ENCODE data around the gene VTI1B. TPM values are rescaled to one million over a fixed set of nuclear protein-coding genes. Genes with fewer than 3 reads are reported as not detected.
A peak's percentile ranks its signal among the peaks of the same experiment; 100 is the strongest.

VTI1B gene
- total and polyA plus RNA-seq, 5 donors from 2014 or later: 46.0 to 90.0 (median 74.8) TPM

DNA sequence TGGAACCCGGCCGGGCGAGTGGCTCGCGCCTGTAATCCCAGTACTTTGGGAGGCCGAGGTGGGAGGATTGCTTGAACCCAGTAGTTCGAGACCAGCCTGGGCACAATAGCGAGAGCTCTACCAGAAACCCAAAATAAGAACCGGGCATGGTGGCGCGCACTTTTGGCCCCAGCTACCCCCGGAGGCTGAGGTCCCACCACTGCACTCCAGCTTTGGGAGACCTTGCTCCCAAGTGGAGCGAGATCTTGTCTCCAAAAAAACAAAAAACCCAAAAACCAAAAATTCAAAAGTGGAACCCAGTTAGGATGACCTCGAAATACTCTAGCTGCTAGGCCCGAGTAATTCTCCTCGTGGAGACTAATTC is 769 bp upstream of the VTI1B start:
- DNase-seq (no peak), ATAC-seq (ENCODE audit: low read depth in 2 of 2) (no peak)
- Mint-ChIP-seq H3K27ac (peak overlapping the region; percentile 87 to 95 (median 93)), H3K9me3 (peaks cover 0 to 2% (median 0%) of the 10 kb centered on the region in 7 donors), H3K36me3 (peaks cover under 1% of the 10 kb centered on the region), H3K27me3 (no peaks in the 10 kb centered on the region), H3K4me1 (peaks cover 23 to 55% (median 42%) of the 10 kb centered on the region in 4 donors), H3K4me3 (peak overlapping the region; percentile 89 to 99 (median 93))
- Histone ChIP-seq H3K27me3 (ENCODE audit: control insufficient read depth, insufficient read depth, low read length) (no peaks in the 10 kb centered on the region), H3K9me3 (ENCODE audit: control insufficient read depth in 2 of 2, low read length in 2 of 2) (no peaks in the 10 kb centered on the region), H3K4me1 (ENCODE audit: control insufficient read depth, insufficient read depth, low read length, poor library complexity, severe bottlenecking) (peaks cover 35% of the 10 kb centered on the region), H3K36me3 (ENCODE audit: control insufficient read depth, insufficient read depth, low read length) (peaks cover 17% of the 10 kb centered on the region), H3K4me3 (ENCODE audit: low read depth, low read length) (peak overlapping the region; percentile 91), H3K27ac (ENCODE audit: insufficient read depth, low read length, poor library complexity, severe bottlenecking) (peak overlapping the region; percentile 90)

DNA sequence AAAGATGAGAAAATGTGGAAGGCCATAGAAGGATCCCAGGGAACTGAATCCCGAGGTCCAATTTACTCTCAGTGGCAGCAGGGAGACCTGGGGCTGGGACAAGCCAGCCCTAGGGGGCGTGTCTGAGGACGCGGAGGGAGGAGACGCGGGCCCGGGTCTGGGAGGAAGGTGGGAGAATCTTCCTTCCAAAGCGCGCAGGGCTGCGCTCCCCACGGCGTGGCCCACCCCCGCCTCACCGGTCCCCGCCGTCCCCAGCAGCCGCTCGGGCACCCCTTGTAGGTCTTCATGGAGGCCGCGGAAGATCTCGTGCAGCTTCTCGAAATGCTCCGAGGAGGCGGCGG is 323 bp downstream of the VTI1B start:
- peaks cover 31% of the 10 kb centered on the region for H3K4me1 ChIP-seq (ENCODE audit: control insufficient read depth, insufficient read depth, low read length, poor library complexity, severe bottlenecking)
- H3K9me3 ChIP-seq (ENCODE audit: control insufficient read depth in 2 of 2, low read length in 2 of 2): no peaks in the 10 kb centered on the region
- Mint-ChIP-seq H3K36me3 (peaks cover 4% of the 10 kb centered on the region), H3K27ac (peak overlapping the region; percentile 88 to 97 (median 94)), H3K27me3 (no peaks in the 10 kb centered on the region), H3K4me3 (peak overlapping the region; percentile 88 to 99 (median 92)), H3K4me1 (peaks cover 30 to 60% (median 44%) of the 10 kb centered on the region in 4 donors), H3K9me3 (peaks cover 0 to 2% (median 0%) of the 10 kb centered on the region in 7 donors)
- H3K4me3 ChIP-seq (ENCODE audit: low read depth, low read length): peak overlapping the region; percentile 91
- H3K27me3 ChIP-seq (ENCODE audit: control insufficient read depth, insufficient read depth, low read length): no peaks in the 10 kb centered on the region
- ATAC-seq (ENCODE audit: low read depth in 2 of 2) (peak; percentile 26 to 49), DNase-seq (peak in 2 of 3 donors; percentile 48 to 62)
- H3K27ac ChIP-seq (ENCODE audit: insufficient read depth, low read length, poor library complexity, severe bottlenecking): peak overlapping the region; percentile 90
- H3K36me3 ChIP-seq (ENCODE audit: control insufficient read depth, insufficient read depth, low read length): peaks cover 17% of the 10 kb centered on the region

DNA sequence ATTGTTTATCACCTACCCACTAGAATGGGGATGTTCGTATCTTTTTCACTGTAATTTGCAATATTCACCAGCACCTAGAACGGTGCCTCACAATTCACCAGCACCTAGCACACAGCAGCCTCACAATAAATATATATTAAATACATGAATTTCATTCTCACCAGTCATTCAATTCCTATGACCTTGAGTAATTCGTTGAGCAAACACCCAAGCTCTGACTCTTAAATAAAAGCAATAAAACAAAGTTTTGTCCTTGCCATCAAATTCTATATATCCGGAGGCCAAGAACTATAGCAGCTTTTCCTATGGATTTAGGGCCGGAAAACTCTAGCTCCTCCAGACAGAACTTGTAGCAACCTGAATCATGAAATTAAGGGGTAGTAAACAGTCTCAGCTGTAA is 981 bp downstream of the VTI1B start:
- Histone ChIP-seq H3K27me3 (ENCODE audit: control insufficient read depth, insufficient read depth, low read length) (no peaks in the 10 kb centered on the region), H3K4me1 (ENCODE audit: control insufficient read depth, insufficient read depth, low read length, poor library complexity, severe bottlenecking) (peaks cover 35% of the 10 kb centered on the region), H3K4me3 (ENCODE audit: low read depth, low read length) (peak overlapping the region; percentile 91), H3K36me3 (ENCODE audit: control insufficient read depth, insufficient read depth, low read length) (peaks cover 10% of the 10 kb centered on the region), H3K27ac (ENCODE audit: insufficient read depth, low read length, poor library complexity, severe bottlenecking) (no peak overlapping the region), H3K9me3 (ENCODE audit: control insufficient read depth in 2 of 2, low read length in 2 of 2) (no peaks in the 10 kb centered on the region)
- peaks cover 0 to 2% (median 0%) of the 10 kb centered on the region in 7 donors for H3K9me3 Mint-ChIP-seq
- no peak for DNase-seq
- peaks cover 4% of the 10 kb centered on the region for H3K36me3 Mint-ChIP-seq
- peak overlapping the region in 2 of 3 donors; percentile 88 to 94 for H3K27ac Mint-ChIP-seq
- H3K4me3 Mint-ChIP-seq: peak overlapping the region; percentile 88 to 99 (median 92)
- no peak for ATAC-seq (ENCODE audit: low read depth in 2 of 2)
- peaks cover 32 to 66% (median 48%) of the 10 kb centered on the region in 4 donors for H3K4me1 Mint-ChIP-seq
- H3K27me3 Mint-ChIP-seq: no peaks in the 10 kb centered on the region

DNA sequence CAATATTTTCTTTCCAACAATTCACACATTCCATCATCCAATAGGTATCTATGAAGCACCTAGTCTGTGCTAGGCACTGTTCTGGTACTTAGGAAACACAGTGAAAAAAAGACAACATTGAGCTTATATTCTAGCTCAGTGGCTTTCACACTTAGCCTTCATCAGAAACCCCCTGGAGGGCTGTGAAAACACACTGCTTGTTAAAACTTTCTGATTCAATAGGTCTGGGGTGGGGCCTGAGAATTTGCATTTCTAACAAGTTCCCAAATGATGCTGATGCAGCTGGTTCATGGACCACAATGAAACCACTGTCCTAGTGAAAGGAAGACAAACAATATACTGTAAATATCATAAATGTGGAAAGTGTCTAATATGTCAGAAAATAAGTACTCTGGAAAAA is 5.9 kb downstream of the VTI1B start:
- H3K36me3 Mint-ChIP-seq: peaks cover 4% of the 10 kb centered on the region
- H3K27ac ChIP-seq (ENCODE audit: insufficient read depth, low read length, poor library complexity, severe bottlenecking): no peak overlapping the region
- H3K4me1 Mint-ChIP-seq: peaks cover 37 to 83% (median 66%) of the 10 kb centered on the region in 4 donors
- no peaks in the 10 kb centered on the region for H3K27me3 Mint-ChIP-seq
- peak overlapping the region in 1 of 4 donors; percentile 73 for H3K4me3 Mint-ChIP-seq
- H3K4me3 ChIP-seq (ENCODE audit: low read depth, low read length): no peak overlapping the region
- H3K4me1 ChIP-seq (ENCODE audit: control insufficient read depth, insufficient read depth, low read length, poor library complexity, severe bottlenecking): peaks cover 34% of the 10 kb centered on the region
- no peaks in the 10 kb centered on the region for H3K27me3 ChIP-seq (ENCODE audit: control insufficient read depth, insufficient read depth, low read length)
- DNase-seq: no peak
- H3K9me3 Mint-ChIP-seq: no peaks in the 10 kb centered on the region
- peak in 1 of 2 donors; percentile 5 for ATAC-seq (ENCODE audit: low read depth in 2 of 2)
- H3K9me3 ChIP-seq (ENCODE audit: control insufficient read depth in 2 of 2, low read length in 2 of 2): no peaks in the 10 kb centered on the region
- no peaks in the 10 kb centered on the region for H3K36me3 ChIP-seq (ENCODE audit: control insufficient read depth, insufficient read depth, low read length)
- peak overlapping the region in 2 of 3 donors; percentile 36 to 52 for H3K27ac Mint-ChIP-seq

DNA sequence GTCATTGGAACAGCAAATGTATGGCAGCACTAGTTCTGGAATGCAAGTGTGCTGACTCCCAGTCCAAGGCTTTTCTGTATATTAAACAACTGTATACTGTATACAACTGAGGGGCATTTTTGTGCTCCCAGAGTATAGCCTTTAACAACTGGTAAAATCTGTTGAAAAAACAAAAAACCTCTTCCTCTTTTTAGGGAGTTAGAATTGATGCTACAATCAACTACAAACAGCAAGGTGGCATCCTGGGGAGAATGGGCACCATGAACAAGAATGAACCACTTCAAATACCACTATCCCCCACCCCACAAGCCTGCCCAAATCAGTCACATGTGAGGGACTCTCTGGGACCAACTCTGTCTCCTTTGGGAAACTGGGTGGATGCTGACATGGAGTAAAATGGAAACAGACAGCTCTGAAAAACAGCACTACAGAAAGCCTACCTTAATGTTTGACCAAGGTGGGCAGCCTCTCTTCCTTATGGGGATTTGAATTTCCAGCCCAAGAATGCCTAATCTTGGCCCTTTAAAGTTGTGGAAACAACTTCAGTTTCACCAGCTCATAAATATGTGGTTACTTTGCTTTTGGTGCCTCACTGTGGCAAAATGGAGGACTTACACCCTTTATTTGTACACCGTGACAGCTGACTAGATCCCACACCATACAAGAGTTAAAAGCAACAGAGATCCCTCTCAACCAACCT is 7.5 kb downstream of the VTI1B start:
- peaks cover 8% of the 10 kb centered on the region for H3K36me3 Mint-ChIP-seq
- no peaks in the 10 kb centered on the region for H3K9me3 Mint-ChIP-seq
- ATAC-seq (ENCODE audit: low read depth in 2 of 2) (peak; percentile 77 to 78), DNase-seq (peak; percentile 20 to 78 (median 60))
- H3K27me3 ChIP-seq (ENCODE audit: control insufficient read depth, insufficient read depth, low read length): no peaks in the 10 kb centered on the region
- H3K9me3 ChIP-seq (ENCODE audit: control insufficient read depth in 2 of 2, low read length in 2 of 2): no peaks in the 10 kb centered on the region
- peaks cover 24% of the 10 kb centered on the region for H3K4me1 ChIP-seq (ENCODE audit: control insufficient read depth, insufficient read depth, low read length, poor library complexity, severe bottlenecking)
- peaks cover 32 to 78% (median 60%) of the 10 kb centered on the region in 4 donors for H3K4me1 Mint-ChIP-seq
- H3K4me3 ChIP-seq (ENCODE audit: low read depth, low read length): no peak overlapping the region
- H3K27ac Mint-ChIP-seq: peak overlapping the region in 2 of 3 donors; percentile 62 to 67
- H3K4me3 Mint-ChIP-seq: peak overlapping the region in 3 of 4 donors; percentile 39 to 64 (median 62)
- no peak overlapping the region for H3K27ac ChIP-seq (ENCODE audit: insufficient read depth, low read length, poor library complexity, severe bottlenecking)
- no peaks in the 10 kb centered on the region for H3K36me3 ChIP-seq (ENCODE audit: control insufficient read depth, insufficient read depth, low read length)
- H3K27me3 Mint-ChIP-seq: no peaks in the 10 kb centered on the region

DNA sequence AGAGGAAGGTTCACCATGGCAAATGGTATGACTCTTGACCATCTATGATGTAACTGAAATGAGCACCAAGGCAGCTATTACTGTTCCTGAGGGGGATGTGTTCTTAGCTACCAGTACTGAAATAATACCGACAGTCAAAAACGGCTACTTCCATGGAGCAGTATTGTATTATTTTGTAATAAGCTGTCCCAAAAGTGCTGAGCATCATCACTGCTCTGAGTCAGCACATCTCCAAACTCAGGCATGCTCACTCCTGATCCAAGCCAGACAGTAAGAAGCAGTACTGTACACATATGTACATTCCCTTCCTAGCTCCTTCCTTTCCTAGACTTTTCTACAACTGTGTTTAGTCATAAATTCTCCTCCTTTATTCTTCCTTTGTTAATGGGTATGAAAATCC is 8.6 kb downstream of the VTI1B start:
- Histone ChIP-seq H3K9me3 (ENCODE audit: control insufficient read depth in 2 of 2, low read length in 2 of 2) (no peaks in the 10 kb centered on the region), H3K36me3 (ENCODE audit: control insufficient read depth, insufficient read depth, low read length) (peaks cover 2% of the 10 kb centered on the region), H3K4me1 (ENCODE audit: control insufficient read depth, insufficient read depth, low read length, poor library complexity, severe bottlenecking) (peaks cover 21% of the 10 kb centered on the region), H3K4me3 (ENCODE audit: low read depth, low read length) (no peak overlapping the region), H3K27ac (ENCODE audit: insufficient read depth, low read length, poor library complexity, severe bottlenecking) (no peak overlapping the region), H3K27me3 (ENCODE audit: control insufficient read depth, insufficient read depth, low read length) (no peaks in the 10 kb centered on the region)
- H3K4me1 Mint-ChIP-seq: peaks cover 32 to 69% (median 54%) of the 10 kb centered on the region in 4 donors
- DNase-seq: no peak
- H3K27me3 Mint-ChIP-seq: no peaks in the 10 kb centered on the region
- peak overlapping the region in 1 of 4 donors; percentile 1 for H3K4me3 Mint-ChIP-seq
- no peak for ATAC-seq (ENCODE audit: low read depth in 2 of 2)
- no peaks in the 10 kb centered on the region for H3K9me3 Mint-ChIP-seq
- peaks cover 8% of the 10 kb centered on the region for H3K36me3 Mint-ChIP-seq
- H3K27ac Mint-ChIP-seq: peak overlapping the region in 2 of 3 donors; percentile 11 to 43

DNA sequence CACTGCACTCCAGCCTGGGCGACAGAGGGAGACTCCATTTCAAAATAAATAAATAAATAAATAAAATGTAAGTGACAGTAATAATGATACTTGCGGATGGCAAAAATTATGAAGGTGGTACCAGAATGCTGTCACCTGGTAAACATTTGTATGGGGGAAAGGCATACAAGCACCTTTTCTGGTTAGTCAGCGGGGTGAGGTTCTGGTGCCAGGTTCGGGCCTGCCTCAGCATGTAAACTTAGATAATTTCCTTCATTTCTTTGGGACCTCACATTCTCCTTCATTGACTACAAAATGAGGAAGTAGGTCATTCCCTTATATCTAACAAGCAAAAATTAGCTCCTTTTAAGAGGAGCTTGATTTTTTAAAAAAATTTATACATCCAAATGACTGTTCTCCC is 10.8 kb downstream of the VTI1B start:
- Histone ChIP-seq H3K27ac (ENCODE audit: insufficient read depth, low read length, poor library complexity, severe bottlenecking) (no peak overlapping the region), H3K36me3 (ENCODE audit: control insufficient read depth, insufficient read depth, low read length) (peaks cover 15% of the 10 kb centered on the region), H3K4me3 (ENCODE audit: low read depth, low read length) (no peak overlapping the region), H3K9me3 (ENCODE audit: control insufficient read depth in 2 of 2, low read length in 2 of 2) (no peaks in the 10 kb centered on the region), H3K27me3 (ENCODE audit: control insufficient read depth, insufficient read depth, low read length) (no peaks in the 10 kb centered on the region), H3K4me1 (ENCODE audit: control insufficient read depth, insufficient read depth, low read length, poor library complexity, severe bottlenecking) (peaks cover 18% of the 10 kb centered on the region)
- DNase-seq (no peak), ATAC-seq (ENCODE audit: low read depth in 2 of 2) (no peak)
- no peaks in the 10 kb centered on the region for H3K27me3 Mint-ChIP-seq
- H3K4me1 Mint-ChIP-seq: peaks cover 24 to 47% (median 39%) of the 10 kb centered on the region in 4 donors
- H3K36me3 Mint-ChIP-seq: peaks cover 5% of the 10 kb centered on the region
- peak overlapping the region in 2 of 3 donors; percentile 4 to 28 for H3K27ac Mint-ChIP-seq
- H3K4me3 Mint-ChIP-seq: no peak overlapping the region
- H3K9me3 Mint-ChIP-seq: no peaks in the 10 kb centered on the region

All from CD4-positive, CD25-positive, alpha-beta regulatory T cell (primary cell).